GM19467 (cell line): ENCODE data around the gene FOXF1.

ENCODE experiments used
- ATAC-seq: cut with Tn5 transposase; IDR thresholded peaks from one replicate; pipeline ENCODE4 v1.9.1; 2021; ENCODE audit warnings: mild to moderate bottlenecking, moderate library complexity; ENCODE audit not compliant: unreplicated experiment

The FOXF1 gene

GRCh38 chr16:86503830-86504229 is 6.5 kb upstream of the FOXF1 start:
- ATAC-seq: no peak

GRCh38 chr16:86504315-86505184 is 5.8 kb upstream of the FOXF1 start:
- ATAC-seq: no peak

GRCh38 chr16:86505185-86505898 is 5.0 kb upstream of the FOXF1 start:
- ATAC-seq: no peak

DNA sequence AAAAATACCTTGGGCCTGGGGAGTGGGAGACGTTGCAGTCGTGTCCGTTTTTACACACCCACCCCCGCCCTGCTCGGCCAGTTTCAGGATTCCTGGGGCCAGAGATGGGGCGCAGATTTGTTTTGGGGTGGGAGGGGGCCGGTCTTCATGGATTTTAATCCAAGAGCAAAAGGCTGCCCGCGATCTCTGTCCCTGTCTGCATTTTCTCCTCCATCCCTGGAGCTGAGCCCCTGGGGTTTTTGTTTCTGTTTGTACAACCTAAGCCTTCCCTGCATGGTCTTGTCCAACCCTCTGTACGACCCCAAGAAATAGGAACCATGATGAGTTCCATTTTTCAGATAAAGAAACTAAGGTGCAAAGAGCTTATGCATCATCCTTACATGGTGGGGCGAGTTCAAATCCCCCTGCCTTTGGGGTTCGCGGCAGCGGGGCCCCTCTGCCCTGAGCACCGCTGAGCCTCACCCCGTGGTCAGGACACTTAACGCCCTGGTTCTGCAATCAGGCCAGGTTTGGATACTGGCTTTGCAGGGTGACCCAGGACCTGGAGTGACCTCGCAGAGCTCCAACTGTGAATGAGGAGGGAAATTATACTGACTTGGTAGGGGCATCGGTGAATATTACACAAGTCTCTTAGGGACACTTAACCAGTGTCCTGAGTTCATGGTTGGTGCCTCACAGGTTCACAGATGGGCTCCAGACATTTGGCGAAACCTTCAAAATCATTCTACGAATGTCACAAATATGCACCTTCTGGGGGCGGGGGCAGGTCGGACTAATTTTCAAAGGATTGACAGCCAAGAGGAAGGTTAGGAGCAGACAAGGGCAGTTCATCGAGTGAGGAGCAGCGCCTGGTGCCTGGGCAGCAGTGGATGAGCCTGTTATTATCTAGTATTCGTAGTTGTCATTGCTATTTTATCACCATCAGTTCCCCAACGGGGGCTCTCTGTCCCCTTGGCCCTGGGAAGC is 4.1 kb upstream of the FOXF1 start:
- no peak for ATAC-seq

DNA sequence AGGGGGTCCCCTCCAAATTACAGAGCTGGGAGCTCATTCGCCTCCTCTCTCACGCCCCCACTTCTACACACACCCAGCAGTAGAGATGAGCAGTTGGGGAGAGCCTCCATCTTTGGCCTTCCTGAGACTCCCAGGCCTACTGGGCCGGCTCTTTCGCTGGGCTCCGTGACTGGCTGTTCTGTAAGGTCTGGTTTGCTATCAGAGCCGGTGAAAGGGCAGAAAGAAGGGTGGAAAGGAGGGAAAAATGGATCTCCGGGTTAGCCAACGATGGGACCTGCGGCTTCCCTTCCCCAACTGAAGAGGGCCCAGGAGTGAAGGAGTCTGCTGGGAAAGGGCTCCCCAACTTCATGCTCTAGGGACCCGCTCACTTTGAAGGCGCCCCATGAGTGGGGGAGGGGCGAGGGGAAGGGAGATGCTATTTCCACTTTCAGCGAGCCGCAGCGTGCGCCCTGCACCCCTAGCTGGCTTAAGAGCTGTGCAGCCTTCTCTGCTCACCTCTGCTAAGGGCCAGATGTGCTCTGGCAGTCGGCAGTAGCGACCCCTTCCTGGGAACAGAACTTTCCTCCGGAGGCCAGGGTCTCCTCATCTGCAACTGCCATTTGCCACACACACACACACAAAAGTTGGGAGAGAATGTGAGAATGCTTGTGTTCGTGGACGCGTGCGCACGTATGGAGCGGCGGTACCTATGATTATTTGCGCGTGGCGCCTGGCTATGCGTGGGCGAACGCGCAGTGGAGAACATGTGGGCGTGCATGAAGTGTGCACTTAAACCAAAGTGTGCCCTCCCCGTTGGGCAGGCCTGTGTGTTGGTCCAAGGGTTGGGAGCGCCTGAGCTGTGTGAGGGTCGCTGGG is 2.9 kb upstream of the FOXF1 start:
- no peak for ATAC-seq

- no peak for ATAC-seq
Observed at GRCh38 chr16:86508028-86508946, 2.0 kb upstream of the FOXF1 start.

DNA sequence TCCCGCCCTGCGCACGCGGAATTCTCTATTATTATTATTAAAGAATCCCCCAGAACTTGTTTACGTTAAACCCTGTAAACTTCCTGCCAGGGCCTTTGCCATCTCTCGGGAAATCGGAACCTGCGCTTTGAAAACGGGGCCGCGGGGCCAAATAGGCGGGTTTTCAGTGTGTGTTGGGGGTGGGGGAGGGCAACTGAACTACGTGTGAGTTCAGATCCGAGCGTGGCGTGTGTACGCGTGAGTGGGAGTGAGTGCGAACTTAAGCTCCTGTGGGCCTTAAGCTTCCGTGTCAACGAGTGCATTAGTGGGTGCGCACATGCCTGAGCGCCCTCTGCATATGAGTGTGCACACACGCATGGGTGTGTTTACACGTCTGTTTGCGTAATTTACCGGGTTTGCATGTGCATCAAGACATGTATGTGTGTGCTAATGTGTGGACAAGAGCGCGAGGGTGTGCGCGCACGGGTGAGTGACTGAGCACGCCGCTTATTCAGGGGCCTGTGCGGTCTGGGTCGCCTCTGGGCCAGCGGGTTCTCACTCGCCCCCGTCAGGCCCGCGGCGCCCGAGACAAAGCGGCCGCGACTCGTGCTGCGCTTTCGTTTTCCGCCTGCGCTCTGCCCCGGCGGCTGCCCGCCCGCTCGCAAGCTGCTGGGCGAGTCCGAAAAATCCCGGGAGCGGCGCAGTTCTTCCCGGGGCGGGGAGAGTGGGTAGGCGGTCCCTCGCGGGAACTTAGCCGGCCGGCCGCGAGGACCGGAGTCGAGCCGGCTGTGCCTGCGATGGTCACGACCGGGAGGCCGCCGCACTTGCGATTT is 1.2 kb upstream of the FOXF1 start:
- ATAC-seq: no peak

DNA sequence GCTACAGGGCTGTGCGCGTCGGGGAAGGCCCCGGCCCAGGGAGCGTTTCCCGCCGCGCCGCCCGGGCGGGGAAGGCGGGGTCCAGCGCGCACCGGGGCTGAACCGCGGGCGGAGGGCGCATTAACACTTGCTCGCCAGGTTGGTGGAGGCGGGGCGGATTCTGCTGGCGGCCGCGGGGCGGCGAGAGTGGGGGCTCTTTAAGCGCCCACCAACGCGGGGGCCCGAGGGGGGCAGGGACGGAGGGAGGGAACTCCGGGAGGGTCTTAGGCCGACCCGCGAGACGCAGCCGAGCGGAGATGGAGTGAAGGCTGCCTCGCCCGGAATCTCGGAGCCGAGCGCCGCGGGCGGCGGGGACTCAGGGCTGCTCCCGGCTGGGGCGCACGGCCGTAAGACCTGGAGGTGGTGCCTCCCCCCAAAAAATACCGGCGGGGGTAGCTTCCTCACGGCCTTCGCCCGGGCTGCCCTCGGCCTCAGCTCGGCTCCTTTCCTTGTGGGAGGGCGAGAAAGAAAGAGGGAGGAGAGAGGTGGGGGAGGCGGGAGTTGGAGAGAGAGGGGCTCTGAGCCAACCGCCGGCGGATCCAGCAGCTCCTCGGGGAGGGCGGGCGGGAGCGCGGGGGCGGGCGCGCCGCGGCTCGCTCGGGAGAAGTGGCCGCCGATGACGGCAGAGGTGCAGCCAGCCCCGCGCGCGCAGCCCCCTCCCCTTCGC is 415 bp upstream of the FOXF1 start:
- no peak for ATAC-seq

- ATAC-seq: no peak
Observed at GRCh38 chr16:86511317-86512161, 1.2 kb downstream of the FOXF1 start.

DNA sequence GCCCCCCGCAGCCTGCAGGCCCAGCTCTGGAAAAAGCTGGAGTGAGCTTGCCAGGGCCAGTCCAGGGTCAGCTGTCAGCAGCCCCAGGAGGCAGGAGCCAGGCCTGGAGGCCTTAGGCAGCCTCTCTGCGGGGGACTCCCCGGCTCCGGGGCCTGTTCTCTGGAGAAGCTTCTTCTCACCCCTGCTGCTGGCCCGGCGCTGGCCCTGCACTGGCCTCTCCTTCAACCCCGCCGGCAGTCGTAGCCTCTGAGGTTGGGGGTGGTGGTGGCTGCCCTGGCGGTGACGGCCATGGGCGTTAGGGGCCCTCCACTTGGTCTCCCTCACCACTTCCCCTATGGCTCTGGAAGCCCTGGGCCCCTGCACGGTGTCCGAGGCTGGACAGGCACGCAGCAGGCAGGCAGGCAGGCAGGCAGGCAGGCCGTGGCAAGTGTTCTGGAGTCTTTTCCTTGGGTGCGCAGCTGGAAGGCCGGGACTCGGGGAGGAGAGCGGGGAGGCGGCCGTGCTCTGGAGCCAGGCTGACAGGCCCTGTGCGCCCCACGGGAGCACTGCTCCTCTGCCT is 2.1 kb downstream of the FOXF1 start:
- ATAC-seq: no peak

DNA sequence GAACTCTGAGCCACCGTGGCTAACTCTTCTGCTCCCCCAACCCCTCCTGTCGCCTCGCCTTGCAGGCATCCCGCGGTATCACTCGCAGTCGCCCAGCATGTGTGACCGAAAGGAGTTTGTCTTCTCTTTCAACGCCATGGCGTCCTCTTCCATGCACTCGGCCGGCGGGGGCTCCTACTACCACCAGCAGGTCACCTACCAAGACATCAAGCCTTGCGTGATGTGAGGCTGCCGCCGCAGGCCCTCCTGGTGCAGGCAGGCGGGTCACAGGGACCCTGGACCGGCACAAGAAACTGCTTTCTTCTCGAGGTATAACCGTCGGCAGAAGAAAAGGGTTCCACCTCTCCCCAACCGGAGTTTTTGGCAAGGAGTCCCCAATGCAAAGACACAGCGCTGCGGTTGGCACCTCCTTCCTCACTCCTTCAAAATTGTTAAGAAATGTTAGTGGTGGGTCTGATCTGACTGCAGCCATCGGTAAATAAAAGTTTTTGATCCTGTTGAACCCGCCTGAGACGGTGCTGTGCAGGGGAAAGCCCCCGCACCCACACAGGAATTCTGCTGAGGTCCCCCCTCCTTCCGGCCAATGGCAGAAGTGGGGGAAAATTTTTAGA is 2.6 kb downstream of the FOXF1 start:
- ATAC-seq: no peak

GRCh38 chr16:86513471-86514277 is 3.3 kb downstream of the FOXF1 start:
- no peak for ATAC-seq

DNA sequence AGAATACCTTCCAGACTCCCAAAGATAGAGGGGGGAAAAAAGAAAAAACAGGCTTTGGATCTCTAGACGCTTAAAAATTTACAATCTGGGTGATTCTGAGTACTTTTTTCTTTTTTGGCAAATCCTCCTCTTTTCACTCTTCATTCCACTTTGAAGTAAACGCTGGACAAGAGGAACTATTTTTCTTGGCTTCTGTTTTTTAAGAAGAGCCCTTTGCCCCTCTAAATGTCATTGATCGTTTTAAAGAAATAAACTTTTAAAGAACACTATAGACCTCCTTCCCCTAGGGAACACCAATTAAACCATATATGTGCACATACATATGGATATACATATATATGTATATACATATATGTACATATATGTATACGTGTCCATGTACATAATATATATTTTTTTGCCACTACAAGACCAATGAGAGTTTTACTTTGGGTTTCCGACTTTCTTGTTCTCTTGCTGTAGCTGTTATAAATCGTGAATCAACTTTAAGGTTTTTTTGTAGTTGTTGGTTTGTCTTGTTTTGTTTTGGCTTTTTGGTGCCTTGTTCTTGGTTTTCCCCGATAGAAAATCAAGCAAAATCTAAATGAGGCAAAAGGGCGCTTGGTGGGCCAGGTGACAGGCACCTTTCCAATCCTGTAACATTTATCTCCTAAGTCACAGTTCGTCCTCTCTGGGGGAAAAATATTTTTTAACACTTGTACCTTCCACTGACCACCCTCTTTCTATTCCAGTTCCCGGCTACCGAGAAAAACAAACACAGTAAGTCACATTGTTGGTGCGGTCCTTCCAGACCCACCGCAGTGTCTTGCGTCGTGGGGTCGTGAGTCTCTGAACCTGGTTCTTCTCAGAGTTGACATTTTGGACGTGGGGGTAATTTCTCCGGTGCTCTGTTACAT is 4.4 kb downstream of the FOXF1 start:
- ATAC-seq: no peak

GRCh38 chr16:86515413-86515776 is 5.1 kb downstream of the FOXF1 start:
- no peak for ATAC-seq
